Measurements from ENCODE around the gene HMGXB3.

Gene HMGXB3

GRCh38 chr5:150059623-150060022 is 59.1 kb downstream of the HMGXB3 start:
- no peak for TF ChIP-seq CTCF (IDR thresholded peaks at IDR 0.05; ENCODE audit: extremely low read depth, missing control alignments)

GRCh38 chr5:150060471-150060870 is 59.9 kb downstream of the HMGXB3 start:
- DNase-seq (ENCODE audit: low spot score): no peak
- no peak for TF ChIP-seq CTCF (IDR thresholded peaks at IDR 0.05; ENCODE audit: extremely low read depth, missing control alignments)

More at GRCh38 chr5:150059623-150060022, 59.1 kb downstream of the HMGXB3 start:
- DNase-seq (ENCODE audit: low spot score): no peak

GRCh38 chr5:150061538-150061995 is 61.0 kb downstream of the HMGXB3 start:
- TF ChIP-seq CTCF (IDR thresholded peaks at IDR 0.05; ENCODE audit: extremely low read depth, missing control alignments): no peak
- DNase-seq (ENCODE audit: low spot score): no peak

GRCh38 chr5:150062216-150062922 is 61.8 kb downstream of the HMGXB3 start:
- DNase-seq (ENCODE audit: low spot score): no peak
- no peak for TF ChIP-seq CTCF (IDR thresholded peaks at IDR 0.05; ENCODE audit: extremely low read depth, missing control alignments)

- TF ChIP-seq CTCF (IDR thresholded peaks at IDR 0.05; ENCODE audit: extremely low read depth, missing control alignments): no peak
- no peak for DNase-seq (ENCODE audit: low spot score)
Measured at GRCh38 chr5:150063638-150064037, 63.1 kb downstream of the HMGXB3 start.

- no peak for DNase-seq (ENCODE audit: low spot score)
- no peak for TF ChIP-seq CTCF (IDR thresholded peaks at IDR 0.05; ENCODE audit: extremely low read depth, missing control alignments)
Measured at GRCh38 chr5:150064681-150065220, 64.2 kb downstream of the HMGXB3 start.

- DNase-seq (ENCODE audit: low spot score): no peak
Measured at GRCh38 chr5:150065346-150065745, 64.8 kb downstream of the HMGXB3 start.

More at GRCh38 chr5:150065346-150065745, 64.8 kb downstream of the HMGXB3 start:
- TF ChIP-seq CTCF (IDR thresholded peaks at IDR 0.05; ENCODE audit: extremely low read depth, missing control alignments): no peak

Measured in GM20000 (cell line).